Neutrophil (primary cell): ENCODE measurements around the gene SELENOF.
"Not testable (repeated sequence)": the region's sequence is repeated elsewhere in the genome, so short reads cannot be mapped to it uniquely, and the experiment has no call there.

Source experiments
- H3K27ac ChIP-seq: fragments of 200-600 bp; sonication (generic); 2 replicates; pipeline ENCODE4 v1.5.1; 2016; ENCODE audit warnings: mild to moderate bottlenecking, moderate library complexity
- H3K27me3 ChIP-seq: fragments of 200-600 bp; sonication (generic); 2 replicates; pipeline ENCODE4 v1.6.0; 2016; ENCODE audit warnings: mild to moderate bottlenecking
- H3K36me3 ChIP-seq: fragments of 200-600 bp; sonication (generic); 2 replicates; pipeline ENCODE4 v1.5.1; 2017
- H3K4me1 ChIP-seq, 2 experiments: fragments of 200-600 bp in 1 of 2; sonication (generic) in 1 of 2; 1 replicate in 1 of 2; 2 replicates in 1 of 2; pipeline versions ENCODE4 v1.5.1 to v1.6.1; 2013 to 2016; ENCODE audit warnings: low read depth in 1 of 2, low read length in 1 of 2, mild to moderate bottlenecking in 1 of 2, moderate library complexity in 1 of 2; ENCODE audit not compliant: control insufficient read depth in 1 of 2, insufficient read depth in 1 of 2
- H3K4me3 ChIP-seq, 2 experiments: fragments of 200-600 bp in 1 of 2; sonication (generic) in 1 of 2; 1 replicate in 1 of 2; 2 replicates in 1 of 2; pipeline ENCODE4 v1.5.1; 2013 to 2016; ENCODE audit warnings: low read depth in 1 of 2, low read length in 1 of 2, mild to moderate bottlenecking in 1 of 2, moderate library complexity in 1 of 2
- H3K9me3 ChIP-seq: fragments of 200-600 bp; sonication (generic); 2 replicates; pipeline ENCODE4 v1.5.1; 2016
- CTCF ChIP-seq: fragments of 200-600 bp; sonication (generic); IDR thresholded peaks from 2 replicates; pipeline ENCODE4 v1.5.1; 2016; ENCODE audit warnings: antibody characterized with exemption

Gene SELENOF

GRCh38 chr1:86914601-86914997, 673 bp upstream of the SELENOF start, which contains the start of gene HS2ST1:
TSS of gene HS2ST1 (plus strand) at chr1:86914635.
- Histone ChIP-seq H3K27ac (peak within 1 kb of the TSS; percentile 93), H3K4me1 (peaks cover 21 to 26% of the 10 kb centered on the region in 2 experiments), H3K9me3 (no peaks in the 10 kb centered on the region), H3K36me3 (peaks cover 4% of the 10 kb centered on the region), H3K4me3 (peak within 1 kb of the TSS; percentile 69 to 81), H3K27me3 (peaks cover 11% of the 10 kb centered on the region)
- TF ChIP-seq CTCF = no peak

GRCh38 chr1:86913399-86913895, 479 bp downstream of the SELENOF start:
- Histone ChIP-seq H3K27ac (peak overlapping the region; percentile 93), H3K9me3 (no peaks in the 10 kb centered on the region), H3K36me3 (peaks cover 4% of the 10 kb centered on the region), H3K4me3 (peak overlapping the region; percentile 69 to 81), H3K4me1 (peaks cover 21 to 26% of the 10 kb centered on the region in 2 experiments), H3K27me3 (peaks cover 11% of the 10 kb centered on the region)
- no peak for TF ChIP-seq CTCF

GRCh38 chr1:86912281-86912900, 1.5 kb downstream of the SELENOF start:
- peaks cover 11% of the 10 kb centered on the region for H3K27me3 ChIP-seq
- H3K27ac ChIP-seq = no peak overlapping the region
- no peaks in the 10 kb centered on the region for H3K9me3 ChIP-seq
- H3K4me3 ChIP-seq = peak overlapping the region in 1 of 2 experiments; percentile 69
- peaks cover 21 to 26% of the 10 kb centered on the region in 2 experiments for H3K4me1 ChIP-seq
- H3K36me3 ChIP-seq = peaks cover 9% of the 10 kb centered on the region
- no peak for TF ChIP-seq CTCF

GRCh38 chr1:86906419-86906818, 7.5 kb downstream of the SELENOF start:
- no peaks in the 10 kb centered on the region for H3K9me3 ChIP-seq

GRCh38 chr1:86905875-86906274, 8.1 kb downstream of the SELENOF start:
- Histone ChIP-seq H3K4me3 (no peak overlapping the region), H3K27ac (no peak overlapping the region), H3K4me1 (no peaks in the 10 kb centered on the region), H3K36me3 (peaks cover 22% of the 10 kb centered on the region), H3K27me3 (no peaks in the 10 kb centered on the region), H3K9me3 (no peaks in the 10 kb centered on the region)
- no peak for TF ChIP-seq CTCF

More at GRCh38 chr1:86906419-86906818, 7.5 kb downstream of the SELENOF start:
- H3K27me3 ChIP-seq = no peaks in the 10 kb centered on the region
- no peak for TF ChIP-seq CTCF
- no peaks in the 10 kb centered on the region for H3K4me1 ChIP-seq
- H3K4me3 ChIP-seq = no peak overlapping the region
- H3K36me3 ChIP-seq = peaks cover 20% of the 10 kb centered on the region
- no peak overlapping the region for H3K27ac ChIP-seq

- H3K27me3 ChIP-seq, H3K9me3 ChIP-seq, H3K4me3 ChIP-seq, H3K4me1 ChIP-seq, H3K27ac ChIP-seq: not testable (repeated sequence)
- peaks cover 18% of the 10 kb centered on the region for H3K36me3 ChIP-seq
Observed at GRCh38 chr1:86899401-86899800, 14.5 kb downstream of the SELENOF start.
